GM19193 (cell line): ENCODE results near the gene ZNRF3.

Experiments
- POLR2A ChIP-seq: IDR thresholded peaks from 4 replicates; pipeline ENCODE4 v1.6.1; 2011; ENCODE audit not compliant: insufficient read depth, insufficient read length; ENCODE audit errors: extremely low read depth

Gene ZNRF3

DNA sequence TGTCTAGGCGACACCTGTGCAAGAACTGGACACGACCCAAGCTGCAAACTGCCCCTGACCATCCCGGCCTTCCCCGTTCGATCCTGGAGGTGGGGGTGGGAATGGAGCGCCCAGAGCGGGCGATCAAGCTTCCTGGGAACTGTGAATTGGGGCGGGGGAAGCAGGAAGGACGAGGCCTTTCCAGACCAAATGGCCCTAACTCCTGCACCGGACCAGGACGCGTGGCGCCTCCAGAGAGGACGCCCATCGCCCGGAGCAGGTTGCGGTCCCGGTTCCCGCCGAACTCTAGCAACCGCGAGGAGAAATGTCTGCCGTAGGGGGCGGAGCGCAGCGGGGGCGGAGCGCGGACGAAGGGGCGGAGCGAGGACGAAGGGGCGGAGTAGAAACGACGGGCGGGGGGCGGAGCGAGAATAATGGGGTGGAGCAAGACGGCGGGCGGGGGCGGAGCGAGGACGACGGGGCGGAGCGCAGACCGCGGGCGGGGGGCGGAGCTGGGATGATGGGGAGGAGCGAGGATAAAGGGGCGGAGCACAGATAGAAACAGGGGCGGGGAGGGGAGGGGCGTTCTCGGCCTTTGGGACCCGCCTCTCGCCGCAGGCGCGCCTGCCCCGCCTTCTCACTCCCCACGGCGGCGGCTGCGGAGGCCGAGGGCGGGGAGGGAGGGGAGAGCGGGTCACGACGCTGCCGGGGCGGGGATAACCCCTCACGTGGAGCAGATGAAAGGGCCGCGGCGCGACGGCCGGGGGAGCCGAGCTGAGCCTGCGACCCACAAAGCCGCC is at the start of gene ZNRF3:
Gene ZNRF3 (plus strand): TSS at position 695 of the 779 bp plus-strand sequence. CDS start 195 bp downstream, outside the sequence.
- no peak for TF ChIP-seq POLR2A

DNA sequence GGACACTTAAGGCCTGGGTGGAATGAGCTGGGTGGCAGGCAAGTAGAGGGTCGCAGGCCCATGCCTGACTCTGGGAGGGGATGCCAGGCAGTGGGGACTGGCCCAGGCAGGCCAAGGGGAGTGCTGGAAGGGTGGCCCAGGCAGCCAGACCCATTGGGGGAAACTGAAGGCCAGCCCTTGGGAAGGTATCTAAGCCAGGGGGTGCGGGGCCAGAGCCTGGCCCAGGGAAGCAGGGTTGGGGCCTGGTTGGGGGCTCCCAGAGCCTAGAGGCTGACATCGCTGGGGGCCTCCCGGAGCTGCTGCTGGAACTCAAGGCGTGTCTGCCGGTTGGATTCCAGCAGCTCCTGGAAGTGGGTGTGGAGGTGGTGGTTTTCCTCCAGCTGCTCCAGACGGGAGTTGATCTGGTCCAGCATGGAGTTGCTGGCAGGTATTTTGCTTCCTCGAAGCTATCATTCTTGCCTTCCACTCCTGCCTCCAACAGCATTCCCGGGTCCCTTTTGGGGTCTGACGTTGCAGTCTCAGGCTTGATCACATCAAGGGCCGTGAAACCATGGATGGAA is 47.7 kb upstream of the ZNRF3 start:
- TF ChIP-seq POLR2A: no peak

DNA sequence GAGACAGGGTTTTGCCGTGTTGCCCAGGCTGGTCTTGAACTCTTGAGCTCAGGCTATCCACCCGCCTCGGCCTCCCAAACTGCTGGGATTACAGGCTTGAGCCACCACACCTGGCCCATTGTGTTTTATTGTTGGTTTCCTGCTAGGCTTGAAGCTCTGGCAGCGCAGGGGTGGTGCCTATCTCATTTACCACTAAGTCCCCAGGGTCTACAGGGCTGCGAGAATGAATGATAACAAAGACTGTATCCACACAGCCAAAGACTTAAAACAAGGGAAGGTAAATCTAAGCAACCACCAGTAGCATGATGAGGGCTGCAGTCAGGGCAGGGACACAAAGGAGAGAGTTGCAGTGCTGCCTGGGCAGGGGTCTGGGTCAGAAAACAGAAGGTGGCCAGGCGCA is 45.7 kb upstream of the ZNRF3 start:
- TF ChIP-seq POLR2A: no peak

- TF ChIP-seq POLR2A: no peak
Observed at GRCh38 chr22:28838971-28839370, 44.4 kb upstream of the ZNRF3 start.

DNA sequence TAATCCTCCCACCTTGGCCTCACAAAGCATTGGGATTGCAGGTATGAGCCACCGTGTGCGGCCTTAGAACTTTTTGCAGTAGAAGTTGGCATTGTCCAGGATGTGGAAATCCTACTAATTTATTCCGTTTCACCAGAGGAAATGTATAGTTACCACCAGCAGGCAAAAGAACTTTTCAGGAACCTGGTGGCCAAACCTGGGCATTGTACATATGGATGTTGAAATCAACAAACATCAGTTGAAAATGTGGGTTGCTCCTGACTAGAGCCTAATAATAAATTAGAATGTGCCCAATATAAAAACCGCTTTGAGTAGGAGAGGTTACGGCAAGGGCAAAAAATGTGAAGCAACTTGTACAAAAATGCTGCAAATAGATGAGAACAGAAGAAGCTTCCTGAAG is 42.3 kb upstream of the ZNRF3 start:
- no peak for TF ChIP-seq POLR2A

- TF ChIP-seq POLR2A: no peak
Observed at GRCh38 chr22:28843633-28844032, 39.7 kb upstream of the ZNRF3 start.

- TF ChIP-seq POLR2A: no peak
Observed at GRCh38 chr22:28846994-28847393, 36.4 kb upstream of the ZNRF3 start.

DNA sequence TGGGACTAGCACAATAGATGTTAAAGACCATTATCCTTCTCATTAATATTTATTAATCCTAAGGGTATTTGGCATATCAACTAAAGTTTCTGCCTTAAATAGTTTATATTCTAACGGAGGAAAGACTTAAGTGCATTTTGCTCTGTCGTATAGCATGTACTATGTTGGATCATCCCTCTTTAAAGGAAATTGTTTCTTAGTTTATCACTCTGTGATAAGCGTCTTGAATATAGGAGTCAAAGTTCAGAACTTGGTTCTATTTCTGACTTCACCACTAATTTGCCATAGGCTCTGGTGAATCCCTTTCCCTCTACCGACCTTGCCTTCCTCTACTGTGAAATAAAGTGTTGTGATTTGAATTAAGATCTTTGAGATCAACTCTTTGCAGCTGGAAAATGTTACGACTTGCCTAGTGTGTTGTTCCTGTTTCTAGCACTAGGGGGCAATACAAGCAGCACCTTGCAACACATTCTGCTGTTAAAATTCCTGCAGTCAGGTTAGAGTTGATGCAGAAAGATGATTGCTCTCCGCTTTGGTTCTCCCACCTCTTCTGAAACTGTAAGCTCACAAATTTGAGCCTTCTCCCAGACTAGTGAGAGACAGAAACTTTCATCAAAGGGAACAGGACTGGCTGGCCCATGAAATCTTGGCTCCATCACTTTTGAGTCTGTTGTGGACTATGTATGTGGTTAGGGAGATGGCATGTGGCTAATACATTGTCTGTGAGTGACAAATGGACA is 27.8 kb upstream of the ZNRF3 start:
- no peak for TF ChIP-seq POLR2A

- no peak for TF ChIP-seq POLR2A
Observed at GRCh38 chr22:28856095-28856455, 27.3 kb upstream of the ZNRF3 start.

DNA sequence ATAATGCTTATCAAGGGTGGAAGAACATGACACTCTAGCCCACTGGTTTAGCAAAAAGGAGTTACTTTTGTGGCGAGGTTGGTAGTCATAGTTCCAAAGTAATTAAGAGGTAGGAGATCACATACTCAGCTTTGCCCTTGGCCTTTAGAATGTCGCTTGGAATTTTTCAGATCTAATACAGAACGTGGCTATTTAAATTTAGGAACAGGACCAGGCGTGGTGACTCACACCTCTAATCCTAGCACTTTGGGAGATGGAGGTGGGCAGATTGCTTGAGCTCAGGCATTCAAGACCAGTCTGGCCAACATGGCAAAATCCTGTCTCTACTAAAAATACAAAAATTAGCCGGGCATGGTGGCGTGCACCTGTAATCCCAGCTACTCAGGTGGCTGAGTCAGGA is 26.1 kb upstream of the ZNRF3 start:
- TF ChIP-seq POLR2A: no peak

DNA sequence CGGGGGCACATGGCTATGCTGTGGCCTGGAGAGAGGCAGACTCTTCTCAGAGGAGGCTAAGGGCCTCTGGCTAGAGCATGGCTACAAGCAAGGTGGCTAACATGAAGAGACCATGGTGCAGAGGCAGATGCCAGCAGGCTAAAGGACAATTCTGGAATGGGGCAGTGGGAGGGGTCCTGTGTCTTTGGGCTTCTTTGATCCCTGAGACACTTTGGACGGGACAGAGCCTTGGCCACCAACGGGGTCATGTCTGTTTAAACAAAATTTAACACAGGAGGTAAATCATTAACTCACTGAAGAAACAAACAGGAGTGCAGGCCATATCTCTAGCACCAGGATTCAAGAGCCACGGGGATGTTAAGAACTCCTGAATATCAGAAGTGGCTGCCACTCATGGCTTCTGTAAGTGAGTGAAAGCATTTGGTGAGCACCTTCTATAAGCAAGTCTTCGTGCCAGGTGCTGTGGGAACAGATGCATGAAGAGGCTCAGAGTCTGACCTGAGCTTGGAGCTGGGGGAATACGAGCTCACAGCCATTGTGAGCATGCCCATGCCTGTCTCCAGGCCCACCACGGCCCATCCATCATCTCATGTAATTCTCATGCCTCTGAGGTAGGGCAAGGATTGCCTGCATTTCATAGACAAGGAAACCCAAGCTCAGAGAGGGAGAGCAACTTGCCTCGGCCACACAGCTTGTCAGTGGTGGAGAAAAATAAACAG is 18.3 kb upstream of the ZNRF3 start:
- no peak for TF ChIP-seq POLR2A

DNA sequence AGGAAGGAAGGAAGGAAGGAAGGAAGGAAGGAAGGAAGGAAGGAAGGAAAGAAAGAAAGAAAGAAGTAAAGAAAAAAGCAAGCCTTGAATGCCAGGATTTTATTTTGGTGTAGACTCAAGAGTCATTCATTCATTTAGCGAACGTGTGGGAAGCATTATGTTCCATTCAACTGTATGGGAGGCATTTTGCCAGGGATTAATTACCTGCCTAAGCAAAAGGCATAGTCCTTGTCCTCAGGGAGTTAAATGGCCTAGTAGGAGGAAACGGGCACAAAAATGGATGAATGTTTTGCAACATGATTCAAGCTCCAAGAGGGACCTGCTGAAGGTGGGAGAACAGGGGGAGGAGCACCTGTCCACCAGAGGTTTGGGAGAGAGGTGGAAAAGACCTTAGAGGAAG is 16.2 kb upstream of the ZNRF3 start:
- no peak for TF ChIP-seq POLR2A

- TF ChIP-seq POLR2A: no peak
Observed at GRCh38 chr22:28869736-28870135, 13.6 kb upstream of the ZNRF3 start.

DNA sequence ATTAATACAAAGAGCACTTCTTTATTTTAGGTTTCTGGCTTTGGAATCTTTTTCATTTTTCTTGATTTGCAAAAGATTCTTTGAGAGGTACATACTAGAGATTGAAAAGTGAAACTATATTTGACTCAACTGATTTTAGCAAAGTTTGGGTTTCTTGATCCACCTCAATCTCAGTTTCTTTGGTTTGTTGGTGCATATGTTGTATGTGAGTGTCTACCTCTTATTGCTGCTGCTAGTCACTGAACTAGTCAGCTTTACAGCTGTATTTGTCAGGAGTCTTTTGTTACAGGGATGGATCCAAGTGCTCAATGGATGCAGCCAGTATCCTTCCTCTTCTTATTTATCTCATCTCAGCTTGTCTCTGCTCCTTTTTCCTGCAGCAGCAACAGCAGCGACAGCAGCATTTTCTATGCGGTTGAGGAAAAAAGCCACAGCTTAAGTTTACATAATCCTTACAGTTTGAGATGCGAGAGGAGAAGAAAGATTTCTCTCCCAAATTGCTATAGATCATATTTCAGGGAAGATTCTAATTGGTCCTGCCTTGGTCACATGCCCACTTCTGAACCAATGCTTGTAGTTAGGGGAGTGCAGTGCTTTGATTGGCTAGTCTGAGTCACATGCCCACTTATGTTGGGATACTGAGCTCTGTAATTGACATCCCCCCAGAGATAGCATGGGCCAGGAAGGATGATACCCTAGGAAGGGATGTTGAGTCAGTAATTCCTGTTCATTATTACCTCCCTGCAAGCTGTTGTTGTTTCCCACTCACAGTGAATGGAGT is 10.0 kb upstream of the ZNRF3 start:
- no peak for TF ChIP-seq POLR2A
